Measurements from ENCODE around the gene SUGCT. TPM values are rescaled to one million over a fixed set of nuclear protein-coding genes. Genes with fewer than 3 reads are reported as not detected.
A peak's percentile ranks its signal among the peaks of the same experiment; 100 is the strongest.

The SUGCT gene
- total RNA-seq, 2 experiments from 2014 or later = 0.21 to 0.61 TPM

- peaks cover under 1% of the 10 kb centered on the region for H3K9me3 Mint-ChIP-seq (ENCODE audit: low read depth)
- DNase-seq = no peak
- CTCF ChIA-PET = no interaction called here
- no peaks in the 10 kb centered on the region for H3K27me3 Mint-ChIP-seq
- H3K4me3 Mint-ChIP-seq = no peak overlapping the region
- no peaks in the 10 kb centered on the region for H3K36me3 Mint-ChIP-seq
- no peak overlapping the region for H3K27ac Mint-ChIP-seq
- no peaks in the 10 kb centered on the region for H3K4me1 Mint-ChIP-seq
- ATAC-seq = no peak
These were observed 545.9 kb downstream of the SUGCT start for GRCh38 chr7:40680657-40681056.

GRCh38 chr7:40682696-40683095 is 547.9 kb downstream of the SUGCT start:
- DNase-seq (no peak), ATAC-seq (no peak)
- Mint-ChIP-seq H3K4me3 (no peak overlapping the region), H3K9me3 (ENCODE audit: low read depth) (no peaks in the 10 kb centered on the region), H3K27me3 (no peaks in the 10 kb centered on the region), H3K27ac (no peak overlapping the region), H3K4me1 (no peaks in the 10 kb centered on the region), H3K36me3 (no peaks in the 10 kb centered on the region)
- CTCF ChIA-PET = no interaction called here

GRCh38 chr7:40694026-40694809 is 559.4 kb downstream of the SUGCT start:
- H3K27me3 Mint-ChIP-seq = no peaks in the 10 kb centered on the region
- DNase-seq = no peak
- H3K27ac Mint-ChIP-seq = no peak overlapping the region
- peaks cover 3% of the 10 kb centered on the region for H3K9me3 Mint-ChIP-seq (ENCODE audit: low read depth)
- H3K4me1 Mint-ChIP-seq = no peaks in the 10 kb centered on the region
- no peak overlapping the region for H3K4me3 Mint-ChIP-seq
- no peak for ATAC-seq
- CTCF ChIA-PET = no interaction called here
- no peaks in the 10 kb centered on the region for H3K36me3 Mint-ChIP-seq

GRCh38 chr7:40694991-40695390 is 560.2 kb downstream of the SUGCT start:
- CTCF ChIA-PET = no interaction called here

GRCh38 chr7:40697653-40698052 is 562.8 kb downstream of the SUGCT start:
- no peak overlapping the region for H3K27ac Mint-ChIP-seq
- no peaks in the 10 kb centered on the region for H3K27me3 Mint-ChIP-seq
- CTCF ChIA-PET = no interaction called here
- H3K9me3 Mint-ChIP-seq (ENCODE audit: low read depth) = peaks cover 3% of the 10 kb centered on the region
- no peak for DNase-seq
- H3K36me3 Mint-ChIP-seq = no peaks in the 10 kb centered on the region
- peaks cover 15% of the 10 kb centered on the region for H3K4me1 Mint-ChIP-seq
- no peak overlapping the region for H3K4me3 Mint-ChIP-seq
- no peak for ATAC-seq

More at GRCh38 chr7:40694991-40695390, 560.2 kb downstream of the SUGCT start:
- H3K27me3 Mint-ChIP-seq = no peaks in the 10 kb centered on the region
- DNase-seq = no peak
- H3K36me3 Mint-ChIP-seq = no peaks in the 10 kb centered on the region
- no peak overlapping the region for H3K27ac Mint-ChIP-seq
- no peaks in the 10 kb centered on the region for H3K4me1 Mint-ChIP-seq
- ATAC-seq = no peak
- no peak overlapping the region for H3K4me3 Mint-ChIP-seq
- H3K9me3 Mint-ChIP-seq (ENCODE audit: low read depth) = peaks cover 3% of the 10 kb centered on the region

- H3K4me1 Mint-ChIP-seq = peaks cover 15% of the 10 kb centered on the region
- DNase-seq = no peak
- ATAC-seq = no peak
- no peaks in the 10 kb centered on the region for H3K27me3 Mint-ChIP-seq
- peaks cover 3% of the 10 kb centered on the region for H3K9me3 Mint-ChIP-seq (ENCODE audit: low read depth)
- H3K27ac Mint-ChIP-seq = no peak overlapping the region
- H3K36me3 Mint-ChIP-seq = no peaks in the 10 kb centered on the region
- CTCF ChIA-PET = no interaction called here
- H3K4me3 Mint-ChIP-seq = no peak overlapping the region
These were observed 563.6 kb downstream of the SUGCT start for GRCh38 chr7:40698214-40698920.

- Mint-ChIP-seq H3K4me1 (peaks cover 15% of the 10 kb centered on the region), H3K9me3 (ENCODE audit: low read depth) (peaks cover 3% of the 10 kb centered on the region), H3K36me3 (no peaks in the 10 kb centered on the region), H3K4me3 (no peak overlapping the region), H3K27ac (no peak overlapping the region), H3K27me3 (no peaks in the 10 kb centered on the region)
- DNase-seq = no peak
- no peak for ATAC-seq
- CTCF ChIA-PET = no interaction called here
These were observed 564.1 kb downstream of the SUGCT start for GRCh38 chr7:40698921-40699260.

GRCh38 chr7:40700653-40701421 is 566.0 kb downstream of the SUGCT start:
- Mint-ChIP-seq H3K4me3 (no peak overlapping the region), H3K27me3 (no peaks in the 10 kb centered on the region), H3K27ac (peak overlapping the region; percentile 62), H3K36me3 (no peaks in the 10 kb centered on the region), H3K9me3 (ENCODE audit: low read depth) (peaks cover 3% of the 10 kb centered on the region), H3K4me1 (peaks cover 15% of the 10 kb centered on the region)
- peak; percentile 69 for ATAC-seq
- DNase-seq = peak; percentile 61
- CTCF ChIA-PET = interaction anchor here (1.1 to 1.3 kb wide), 2 partner anchors 11 to 16 kb away, joined by 3 read pairs; no protein-coding TSS in a partner anchor

GRCh38 chr7:40701836-40702551 is 567.2 kb downstream of the SUGCT start:
- CTCF ChIA-PET = interaction anchor here (1.1 kb wide), 1 partner anchor 15 kb away, joined by 3 read pairs; no protein-coding TSS in a partner anchor
- Mint-ChIP-seq H3K4me3 (no peak overlapping the region), H3K4me1 (peaks cover 15% of the 10 kb centered on the region), H3K36me3 (no peaks in the 10 kb centered on the region), H3K9me3 (ENCODE audit: low read depth) (peaks cover 1% of the 10 kb centered on the region), H3K27ac (no peak overlapping the region), H3K27me3 (no peaks in the 10 kb centered on the region)
- ATAC-seq (no peak), DNase-seq (no peak)

GRCh38 chr7:40704172-40704571 is 569.4 kb downstream of the SUGCT start:
- no peaks in the 10 kb centered on the region for H3K27me3 Mint-ChIP-seq
- no peak overlapping the region for H3K4me3 Mint-ChIP-seq
- ATAC-seq (no peak), DNase-seq (no peak)
- H3K4me1 Mint-ChIP-seq = peaks cover 18% of the 10 kb centered on the region
- no peak overlapping the region for H3K27ac Mint-ChIP-seq
- H3K36me3 Mint-ChIP-seq = no peaks in the 10 kb centered on the region
- peaks cover 2% of the 10 kb centered on the region for H3K9me3 Mint-ChIP-seq (ENCODE audit: low read depth)
- CTCF ChIA-PET = no interaction called here

- Mint-ChIP-seq H3K27ac (no peak overlapping the region), H3K9me3 (ENCODE audit: low read depth) (peaks cover 2% of the 10 kb centered on the region), H3K36me3 (no peaks in the 10 kb centered on the region), H3K4me3 (no peak overlapping the region), H3K27me3 (peaks cover 4% of the 10 kb centered on the region), H3K4me1 (peaks cover 16% of the 10 kb centered on the region)
- ATAC-seq = no peak
- no peak for DNase-seq
- CTCF ChIA-PET = no interaction called here
These were observed 572.0 kb downstream of the SUGCT start for GRCh38 chr7:40706829-40707228.

- H3K4me1 Mint-ChIP-seq = peaks cover 12% of the 10 kb centered on the region
- no peak overlapping the region for H3K4me3 Mint-ChIP-seq
- peak; percentile 50 for DNase-seq
- CTCF ChIA-PET = no interaction called here
- peak; percentile 93 for ATAC-seq
- peaks cover 2% of the 10 kb centered on the region for H3K9me3 Mint-ChIP-seq (ENCODE audit: low read depth)
- H3K27ac Mint-ChIP-seq = no peak overlapping the region
- H3K27me3 Mint-ChIP-seq = peaks cover 4% of the 10 kb centered on the region
- H3K36me3 Mint-ChIP-seq = no peaks in the 10 kb centered on the region
These were observed 574.5 kb downstream of the SUGCT start for GRCh38 chr7:40709062-40709964.
